Measurements from ENCODE around the gene LDLRAD4.

The LDLRAD4 gene

DNA sequence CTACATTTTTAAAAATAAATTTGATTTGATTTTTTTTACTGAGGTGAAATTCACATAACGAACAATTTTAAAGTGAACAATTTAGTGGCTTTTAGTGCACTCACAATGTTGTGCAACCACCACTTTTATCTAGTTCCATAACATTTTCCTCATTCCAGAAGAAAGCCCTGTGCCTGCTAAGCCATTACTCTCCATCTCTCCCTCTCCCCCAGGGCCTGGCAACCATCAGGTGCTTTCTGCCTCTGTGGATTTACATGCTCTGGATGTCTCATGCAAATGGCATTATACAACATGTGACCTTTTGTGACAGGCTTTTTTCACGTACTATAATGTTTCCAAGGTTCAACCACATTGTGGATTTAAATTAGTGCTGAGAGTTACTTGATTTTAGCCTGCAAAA is 19.9 kb upstream of the LDLRAD4 start:
- DNase-seq (ENCODE audit: low read depth): no peak
- TF ChIP-seq, protein P1, sequence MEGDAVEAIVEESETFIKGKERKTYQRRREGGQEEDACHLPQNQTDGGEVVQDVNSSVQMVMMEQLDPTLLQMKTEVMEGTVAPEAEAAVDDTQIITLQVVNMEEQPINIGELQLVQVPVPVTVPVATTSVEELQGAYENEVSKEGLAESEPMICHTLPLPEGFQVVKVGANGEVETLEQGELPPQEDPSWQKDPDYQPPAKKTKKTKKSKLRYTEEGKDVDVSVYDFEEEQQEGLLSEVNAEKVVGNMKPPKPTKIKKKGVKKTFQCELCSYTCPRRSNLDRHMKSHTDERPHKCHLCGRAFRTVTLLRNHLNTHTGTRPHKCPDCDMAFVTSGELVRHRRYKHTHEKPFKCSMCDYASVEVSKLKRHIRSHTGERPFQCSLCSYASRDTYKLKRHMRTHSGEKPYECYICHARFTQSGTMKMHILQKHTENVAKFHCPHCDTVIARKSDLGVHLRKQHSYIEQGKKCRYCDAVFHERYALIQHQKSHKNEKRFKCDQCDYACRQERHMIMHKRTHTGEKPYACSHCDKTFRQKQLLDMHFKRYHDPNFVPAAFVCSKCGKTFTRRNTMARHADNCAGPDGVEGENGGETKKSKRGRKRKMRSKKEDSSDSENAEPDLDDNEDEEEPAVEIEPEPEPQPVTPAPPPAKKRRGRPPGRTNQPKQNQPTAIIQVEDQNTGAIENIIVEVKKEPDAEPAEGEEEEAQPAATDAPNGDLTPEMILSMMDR (conservative IDR thresholded peaks at IDR 0.05; ENCODE audit: low read depth, low read length): no peak

DNA sequence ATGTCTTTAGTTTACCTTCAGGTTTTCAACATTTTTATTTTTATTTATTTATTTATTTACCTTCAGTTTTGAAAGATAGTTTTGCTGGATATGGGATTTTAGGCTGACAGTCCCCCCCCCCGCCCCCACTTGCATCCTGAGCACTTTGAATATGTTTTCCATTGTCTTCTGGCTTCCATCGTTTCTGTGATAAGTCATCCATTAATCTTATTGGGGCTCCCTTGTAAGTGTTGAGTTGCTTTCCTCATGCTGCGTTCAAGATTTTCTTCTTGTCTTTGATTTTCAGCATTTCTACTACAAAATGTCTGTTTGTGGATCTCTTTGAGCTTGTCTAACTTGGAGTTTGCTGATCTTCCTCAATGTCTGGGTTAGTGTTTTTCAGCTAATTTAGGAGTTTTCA is 19.4 kb upstream of the LDLRAD4 start:
- no peak overlapping the region for H3K4me3 ChIP-seq (ENCODE audit: low read depth, low read length)
- no peak for DNase-seq (ENCODE audit: low read depth)

More for the DNA sequence above, 19.9 kb upstream of the LDLRAD4 start:
- no peak overlapping the region for H3K4me3 ChIP-seq (ENCODE audit: low read depth, low read length)

DNA sequence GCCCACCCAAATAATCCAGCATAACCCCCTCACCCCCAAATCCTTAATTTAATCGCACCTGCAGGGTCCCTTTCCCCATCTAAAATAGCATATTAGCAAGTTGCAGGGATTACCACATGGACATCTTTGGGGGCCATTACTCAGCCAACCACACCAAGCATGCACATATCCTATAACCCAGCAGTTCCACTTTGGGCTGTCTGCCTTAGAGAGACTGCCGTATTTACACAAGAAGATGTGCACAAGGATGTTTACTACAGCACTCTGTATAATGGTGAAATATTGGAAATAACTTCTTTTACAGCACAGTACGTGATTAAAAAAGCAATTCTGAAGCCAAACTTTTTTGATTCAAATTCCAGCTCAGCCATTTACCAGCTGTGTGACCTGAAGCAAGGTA is 17.3 kb upstream of the LDLRAD4 start:
- no peak for DNase-seq (ENCODE audit: low read depth)
- TF ChIP-seq, protein P1 (conservative IDR thresholded peaks at IDR 0.05; ENCODE audit: low read depth, low read length): no peak
- H3K4me3 ChIP-seq (ENCODE audit: low read depth, low read length): no peak overlapping the region

More for the DNA sequence above, 19.4 kb upstream of the LDLRAD4 start:
- TF ChIP-seq, protein P1 (conservative IDR thresholded peaks at IDR 0.05; ENCODE audit: low read depth, low read length): no peak

DNA sequence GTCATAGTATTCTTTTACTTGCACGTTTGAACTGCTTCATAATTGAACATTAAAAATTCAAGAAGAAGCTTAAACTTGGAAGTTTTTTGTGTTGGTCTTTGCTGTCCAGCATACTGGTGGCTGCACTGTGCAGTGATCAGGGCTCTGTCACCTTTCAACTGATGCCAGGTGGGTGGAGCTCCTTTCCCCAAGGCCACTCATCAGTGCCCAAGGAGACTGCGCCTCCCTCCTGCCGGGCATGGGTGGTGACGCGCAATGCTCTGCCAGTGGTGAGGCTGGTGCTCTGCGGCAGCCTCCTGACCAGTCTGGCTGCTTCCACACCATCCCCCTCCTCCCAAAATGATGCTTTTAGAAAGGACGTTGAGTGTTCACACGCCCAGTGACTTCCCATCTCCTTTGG is 16.0 kb upstream of the LDLRAD4 start:
- TF ChIP-seq, protein P1 (conservative IDR thresholded peaks at IDR 0.05; ENCODE audit: low read depth, low read length): no peak
- H3K4me3 ChIP-seq (ENCODE audit: low read depth, low read length): no peak overlapping the region
- DNase-seq (ENCODE audit: low read depth): no peak

DNA sequence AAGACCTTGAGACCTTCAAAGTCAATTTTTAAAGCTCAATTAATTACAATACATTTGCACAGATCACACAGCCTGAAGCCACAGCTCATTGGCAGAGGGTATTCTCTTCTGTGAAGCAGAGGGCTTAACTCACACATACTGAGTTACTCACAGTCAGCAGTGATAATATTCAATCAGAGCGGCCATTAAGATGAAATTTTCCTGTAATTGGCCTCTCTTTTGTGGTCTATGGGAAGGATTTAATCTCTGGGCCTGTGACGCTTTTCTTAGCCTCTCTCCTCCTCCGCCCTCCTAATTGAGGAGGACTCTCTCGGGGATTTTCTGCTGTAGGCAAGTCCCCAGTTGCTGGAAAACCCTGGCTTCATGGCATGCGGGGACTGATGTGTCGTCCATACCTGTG is 12.3 kb upstream of the LDLRAD4 start:
- DNase-seq (ENCODE audit: low read depth): no peak
- TF ChIP-seq, protein P1 (conservative IDR thresholded peaks at IDR 0.05; ENCODE audit: low read depth, low read length): no peak
- no peak overlapping the region for H3K4me3 ChIP-seq (ENCODE audit: low read depth, low read length)

DNA sequence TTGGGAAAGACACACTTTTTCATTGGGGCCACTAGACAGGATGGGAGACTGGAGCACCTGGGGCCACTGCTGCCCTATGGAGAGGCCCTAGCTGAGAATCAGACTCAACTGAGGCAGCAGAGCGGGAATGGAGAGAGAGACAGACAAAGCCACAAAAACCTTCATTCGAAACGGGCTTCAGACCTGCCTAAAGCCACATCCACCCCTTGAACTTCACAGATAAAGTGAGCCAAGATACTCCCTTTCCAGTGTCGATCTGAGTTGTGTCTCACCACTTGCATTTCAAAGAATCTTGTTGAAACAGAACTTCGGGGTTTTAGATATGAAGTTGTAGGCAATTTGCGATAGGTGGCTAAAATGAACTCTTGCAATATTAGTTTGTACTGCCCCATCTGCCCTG is 11.3 kb upstream of the LDLRAD4 start:
- no peak overlapping the region for H3K4me3 ChIP-seq (ENCODE audit: low read depth, low read length)
- TF ChIP-seq, protein P1 (conservative IDR thresholded peaks at IDR 0.05; ENCODE audit: low read depth, low read length): no peak
- no peak for DNase-seq (ENCODE audit: low read depth)

DNA sequence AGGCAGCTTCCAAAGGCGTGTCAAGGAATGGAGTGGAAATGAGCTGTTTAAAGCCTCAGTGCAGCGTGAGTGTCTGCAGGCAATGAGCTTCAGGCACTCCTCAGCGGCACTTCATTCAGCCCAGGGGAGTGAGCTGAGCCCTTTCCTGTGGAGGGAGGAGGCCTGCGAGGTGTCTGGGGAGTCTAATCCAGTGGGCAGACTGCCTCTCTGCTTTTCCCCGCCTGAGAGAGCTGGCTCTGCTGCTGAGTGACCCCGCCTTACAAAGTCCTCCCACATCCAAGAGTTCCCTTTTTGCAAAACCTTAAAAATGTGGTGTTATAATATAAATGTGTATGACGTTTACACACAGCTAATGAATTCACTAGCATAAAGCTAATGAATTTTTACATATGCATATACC is 7.0 kb upstream of the LDLRAD4 start:
- no peak for DNase-seq (ENCODE audit: low read depth)
- TF ChIP-seq, protein P1 (conservative IDR thresholded peaks at IDR 0.05; ENCODE audit: low read depth, low read length): no peak
- H3K4me3 ChIP-seq (ENCODE audit: low read depth, low read length): no peak overlapping the region
